Osteoblast (primary cell): Measurements from ENCODE around the gene SCG3. TPM values are rescaled to one million over a fixed set of nuclear protein-coding genes. Genes with fewer than 3 reads are reported as not detected.

Experiments used
- DNase-seq: peaks from one replicate; pipeline ENCODE4 v3.0.0; 2011; ENCODE audit warnings: low spot score, mixed read lengths; ENCODE audit not compliant: insufficient read length; ENCODE audit errors: missing footprints
- H2AFZ ChIP-seq: 2 replicates; pipeline ENCODE4 v1.6.0; 2011; ENCODE audit warnings: mild to moderate bottlenecking, low read length
- H3K27ac ChIP-seq: 2 replicates; pipeline ENCODE4 v1.5.1; 2011; ENCODE audit warnings: mild to moderate bottlenecking, low read depth, low read length, moderate library complexity
- H3K27me3 ChIP-seq: 2 replicates; pipeline ENCODE4 v1.6.0; 2012; ENCODE audit warnings: mild to moderate bottlenecking, control low read depth, inconsistent platforms, low read length, moderate library complexity; ENCODE audit not compliant: insufficient read depth
- H3K36me3 ChIP-seq: 2 replicates; pipeline ENCODE4 v1.5.1; 2011; ENCODE audit warnings: mild to moderate bottlenecking, low read length, control low read depth, moderate library complexity; ENCODE audit not compliant: insufficient read depth
- H3K4me1 ChIP-seq: 2 replicates; pipeline ENCODE4 v1.5.1; 2011; ENCODE audit warnings: mild to moderate bottlenecking, low read length, control low read depth, moderate library complexity; ENCODE audit not compliant: insufficient read depth
- H3K4me2 ChIP-seq: 2 replicates; pipeline ENCODE4 v1.6.0; 2011; ENCODE audit warnings: mild to moderate bottlenecking, low read length; ENCODE audit not compliant: insufficient read depth
- H3K4me3 ChIP-seq: fragments of 200-600 bp; sonication (generic); 3 replicates; pipeline ENCODE4 v1.5.1; 2012; ENCODE audit warnings: mild to moderate bottlenecking, low read length, inconsistent platforms; ENCODE audit not compliant: insufficient read depth
- H3K79me2 ChIP-seq: 2 replicates; pipeline ENCODE4 v1.6.0; 2012; ENCODE audit warnings: mild to moderate bottlenecking, low read length, control low read depth, inconsistent platforms; ENCODE audit not compliant: insufficient read depth
- H3K9me3 ChIP-seq: 2 replicates; pipeline ENCODE4 v1.5.1; 2011; ENCODE audit warnings: low read depth, low read length, control low read depth
- H4K20me1 ChIP-seq: 2 replicates; pipeline ENCODE4 v1.6.0; 2012; ENCODE audit warnings: mild to moderate bottlenecking, low read length, control low read depth; ENCODE audit not compliant: insufficient read depth
- total RNA-seq: library from RNA; depleted of rRNA; stranded (reverse); fragments of >200 nt; gene quantifications from 2 replicates; pipeline ENCODE4 v1.2.3, GENCODE V29; 2012
- TF ChIP-seq, protein P1 (sequence below): IDR thresholded peaks from 2 replicates; pipeline ENCODE4 v1.5.1; 2011; ENCODE audit warnings: mild to moderate bottlenecking, low read depth, low read length, moderate library complexity; ENCODE audit errors: extremely low read depth

The SCG3 gene
- total RNA-seq, 1 donor = not detected

DNA sequence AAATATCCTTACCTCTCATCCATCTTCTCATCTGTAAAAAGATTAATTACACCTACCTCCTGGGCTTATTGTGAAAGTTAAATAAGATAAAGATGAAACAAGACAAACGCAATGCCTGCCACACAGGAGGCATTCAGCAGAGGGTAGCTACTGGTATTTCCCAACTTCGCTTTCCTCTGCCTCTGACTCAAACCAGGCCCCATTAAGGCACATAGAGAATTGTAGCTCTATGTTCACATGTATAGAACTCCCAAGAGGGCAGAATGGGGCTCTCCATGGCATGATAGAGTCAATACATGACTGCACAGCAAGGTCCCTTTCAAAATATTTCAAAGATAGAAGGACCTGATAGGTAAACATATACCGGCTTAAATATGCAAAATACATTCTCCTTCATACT, 54.8 kb downstream of the SCG3 start:
- no peaks in the 10 kb centered on the region for H4K20me1 ChIP-seq
- H3K4me1 ChIP-seq = peaks cover 21% of the 10 kb centered on the region
- no peak overlapping the region for H3K27ac ChIP-seq
- no peaks in the 10 kb centered on the region for H3K36me3 ChIP-seq
- H3K4me3 ChIP-seq = no peak overlapping the region
- TF ChIP-seq, protein P1, sequence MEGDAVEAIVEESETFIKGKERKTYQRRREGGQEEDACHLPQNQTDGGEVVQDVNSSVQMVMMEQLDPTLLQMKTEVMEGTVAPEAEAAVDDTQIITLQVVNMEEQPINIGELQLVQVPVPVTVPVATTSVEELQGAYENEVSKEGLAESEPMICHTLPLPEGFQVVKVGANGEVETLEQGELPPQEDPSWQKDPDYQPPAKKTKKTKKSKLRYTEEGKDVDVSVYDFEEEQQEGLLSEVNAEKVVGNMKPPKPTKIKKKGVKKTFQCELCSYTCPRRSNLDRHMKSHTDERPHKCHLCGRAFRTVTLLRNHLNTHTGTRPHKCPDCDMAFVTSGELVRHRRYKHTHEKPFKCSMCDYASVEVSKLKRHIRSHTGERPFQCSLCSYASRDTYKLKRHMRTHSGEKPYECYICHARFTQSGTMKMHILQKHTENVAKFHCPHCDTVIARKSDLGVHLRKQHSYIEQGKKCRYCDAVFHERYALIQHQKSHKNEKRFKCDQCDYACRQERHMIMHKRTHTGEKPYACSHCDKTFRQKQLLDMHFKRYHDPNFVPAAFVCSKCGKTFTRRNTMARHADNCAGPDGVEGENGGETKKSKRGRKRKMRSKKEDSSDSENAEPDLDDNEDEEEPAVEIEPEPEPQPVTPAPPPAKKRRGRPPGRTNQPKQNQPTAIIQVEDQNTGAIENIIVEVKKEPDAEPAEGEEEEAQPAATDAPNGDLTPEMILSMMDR = no peak
- no peak for DNase-seq
- no peak overlapping the region for H2AFZ ChIP-seq
- no peaks in the 10 kb centered on the region for H3K9me3 ChIP-seq
- H3K27me3 ChIP-seq = no peaks in the 10 kb centered on the region
- no peaks in the 10 kb centered on the region for H3K79me2 ChIP-seq
- H3K4me2 ChIP-seq = peak overlapping the region; percentile 92

DNA sequence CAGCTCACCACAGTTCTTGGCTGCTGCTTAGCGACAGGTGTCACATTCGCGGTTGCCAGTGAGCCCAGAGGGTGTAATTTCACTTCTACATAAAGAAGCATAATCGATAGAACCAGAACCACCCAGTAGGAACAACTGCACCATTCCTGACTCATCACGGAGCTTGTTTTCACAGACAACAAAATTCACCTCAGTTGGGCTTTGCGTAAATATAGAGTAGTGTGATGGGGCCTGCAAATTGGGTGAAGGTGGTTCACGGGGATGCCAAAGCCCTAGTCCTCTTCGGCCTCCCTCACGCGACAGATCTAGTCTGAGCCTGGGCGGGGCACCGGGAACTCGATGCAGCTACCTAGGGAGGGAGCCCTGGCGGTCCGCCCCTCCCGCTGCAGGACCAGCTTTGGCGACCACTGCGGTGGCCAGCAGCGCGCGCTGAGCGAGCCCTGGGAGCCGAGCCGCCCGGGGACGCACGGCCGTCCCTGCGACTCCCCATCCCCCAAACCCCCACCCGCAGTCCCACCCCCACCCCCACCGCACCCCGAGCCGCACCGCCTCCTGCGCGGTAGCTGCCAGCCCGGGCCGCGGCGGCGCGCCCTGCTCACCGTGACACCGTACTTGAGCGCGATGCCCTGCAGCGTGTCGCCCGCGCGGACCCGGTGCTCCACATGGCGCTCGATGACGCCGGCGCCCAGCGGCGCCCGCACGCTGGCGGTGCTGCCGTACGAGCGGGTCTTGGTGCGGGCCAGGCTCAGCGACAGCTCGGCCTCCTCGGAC, 55.6 kb downstream of the SCG3 start:
- H3K4me3 ChIP-seq = peak overlapping the region; percentile 73
- H3K4me1 ChIP-seq = peaks cover 13% of the 10 kb centered on the region
- H3K27ac ChIP-seq = no peak overlapping the region
- H2AFZ ChIP-seq = peak overlapping the region; percentile 81
- no peaks in the 10 kb centered on the region for H4K20me1 ChIP-seq
- peak overlapping the region; percentile 92 for H3K4me2 ChIP-seq
- DNase-seq = peak; percentile 80
- TF ChIP-seq, protein P1 = no peak
- H3K27me3 ChIP-seq = no peaks in the 10 kb centered on the region
- H3K36me3 ChIP-seq = no peaks in the 10 kb centered on the region
- H3K9me3 ChIP-seq = no peaks in the 10 kb centered on the region
- no peaks in the 10 kb centered on the region for H3K79me2 ChIP-seq

DNA sequence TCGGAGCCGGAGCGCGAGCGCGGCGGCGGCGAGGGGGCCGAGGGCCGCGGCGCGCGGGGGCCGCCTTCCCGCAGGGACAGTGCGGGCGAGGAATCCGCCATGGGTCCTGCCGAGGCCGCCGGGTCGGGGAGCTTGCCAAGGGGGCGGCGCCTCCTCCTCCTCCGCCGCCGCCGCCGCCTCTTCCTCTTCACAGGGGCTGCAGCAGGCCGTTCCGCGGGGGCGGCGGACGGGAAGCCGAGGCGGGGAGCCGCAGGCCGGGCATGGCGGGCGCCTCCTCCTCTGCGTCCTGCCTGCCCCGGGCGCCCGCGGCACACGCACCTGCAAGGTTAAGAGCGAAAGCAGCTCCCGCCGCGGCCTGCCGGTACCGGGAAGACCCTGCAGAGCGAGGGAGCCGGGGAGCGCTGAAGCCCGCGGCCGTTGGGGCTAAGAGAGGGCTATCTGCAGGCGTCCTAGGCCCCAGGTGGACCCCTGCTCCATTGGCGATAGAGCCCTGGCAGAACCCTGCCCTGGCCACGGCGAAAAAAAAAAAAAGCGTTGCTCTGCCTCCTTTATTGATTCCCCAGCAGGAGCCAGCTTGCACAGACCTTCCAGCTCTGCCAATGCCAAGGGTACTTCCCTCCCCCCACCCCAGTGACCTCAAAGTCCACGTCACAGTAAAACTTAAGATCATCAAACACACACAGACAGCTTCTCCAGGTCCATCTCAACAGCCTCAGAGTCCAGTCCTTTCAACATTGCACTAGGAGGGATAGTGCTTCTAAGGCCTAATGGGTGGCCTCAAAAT, 56.4 kb downstream of the SCG3 start, which contains the start of gene LYSMD2:
TSS of gene LYSMD2 (minus strand) at position 134 of the 784 bp plus-strand sequence. CDS start at position 101, 33 bp downstream.
- Histone ChIP-seq H3K4me1 (peaks cover 10% of the 10 kb centered on the region), H3K27me3 (no peaks in the 10 kb centered on the region), H3K4me3 (peak within 1 kb of the TSS; percentile 73), H3K9me3 (no peaks in the 10 kb centered on the region), H3K4me2 (peak within 1 kb of the TSS; percentile 92), H4K20me1 (no peaks in the 10 kb centered on the region), H3K27ac (no peak within 1 kb of the TSS), H3K36me3 (no peaks in the 10 kb centered on the region), H2AFZ (peak within 1 kb of the TSS; percentile 81), H3K79me2 (no peaks in the 10 kb centered on the region)
- DNase-seq = peak; percentile 88
- TF ChIP-seq, protein P1 = no peak

DNA sequence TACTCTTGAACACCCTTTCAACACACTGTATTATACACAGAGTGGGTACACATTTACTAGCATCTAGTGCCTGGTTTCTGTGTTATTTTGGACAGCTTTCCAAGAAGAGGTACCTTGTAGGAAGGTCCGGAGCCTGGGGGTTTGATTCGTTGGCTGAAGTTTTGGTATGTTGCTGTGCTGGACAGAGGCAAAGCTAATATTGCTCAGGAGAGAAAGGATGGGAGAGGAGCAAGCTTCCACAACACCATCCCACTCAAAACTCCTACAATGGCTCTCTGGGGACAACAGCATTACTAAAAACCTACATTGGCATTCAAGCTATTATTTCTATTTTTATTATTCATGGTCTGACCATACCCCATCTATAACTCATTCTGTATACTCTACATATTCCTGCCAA, 57.2 kb downstream of the SCG3 start:
- H3K4me2 ChIP-seq = no peak overlapping the region
- H3K79me2 ChIP-seq = no peaks in the 10 kb centered on the region
- no peak overlapping the region for H3K4me3 ChIP-seq
- H2AFZ ChIP-seq = no peak overlapping the region
- H3K9me3 ChIP-seq = no peaks in the 10 kb centered on the region
- peaks cover 8% of the 10 kb centered on the region for H3K27me3 ChIP-seq
- TF ChIP-seq, protein P1 = no peak
- no peak overlapping the region for H3K27ac ChIP-seq
- H4K20me1 ChIP-seq = no peaks in the 10 kb centered on the region
- no peaks in the 10 kb centered on the region for H3K36me3 ChIP-seq
- DNase-seq = peak; percentile 81
- H3K4me1 ChIP-seq = peaks cover 10% of the 10 kb centered on the region
